IMR-90 (cell line): ENCODE data around the gene COL18A1.

Source experiments
- CTCF ChIP-seq: conservative IDR thresholded peaks from 2 replicates; pipeline ENCODE4 v1.5.1; 2012; ENCODE audit warnings: mild to moderate bottlenecking, low read depth, low read length, improper control_type of control experiment
- FOS ChIP-seq: fragments of 150-350 bp; IDR thresholded peaks from 2 replicates; pipeline ENCODE4 v1.6.1; 2016; ENCODE audit warnings: low read depth, low read length
- POLR2A ChIP-seq: IDR thresholded peaks from 2 replicates; pipeline ENCODE4 v1.6.1; 2012; ENCODE audit warnings: mild to moderate bottlenecking, low read depth, low read length
- RAD21 ChIP-seq: IDR thresholded peaks from 2 replicates; pipeline ENCODE4 v1.6.1; 2012; ENCODE audit warnings: low read length, improper control_type of control experiment
- RCOR1 ChIP-seq: IDR thresholded peaks from 2 replicates; pipeline ENCODE4 v1.6.1; 2012; ENCODE audit warnings: mild to moderate bottlenecking, low read length, improper control_type of control experiment; ENCODE audit not compliant: insufficient replicate concordance
- RFX5 ChIP-seq: IDR thresholded peaks from 2 replicates; pipeline ENCODE4 v1.8.0; 2012; ENCODE audit warnings: low read depth, mild to moderate bottlenecking, low read length, moderate library complexity
- USF2 ChIP-seq: fragments of 150-350 bp; IDR thresholded peaks from 2 replicates; pipeline ENCODE4 v1.6.1; 2017; ENCODE audit warnings: mild to moderate bottlenecking, antibody characterized with exemption, low read length, low read depth

GRCh38 chr21:45384656-45385548 is 20.1 kb upstream of the COL18A1 start:
- TF ChIP-seq USF2 (no peak), CTCF (no peak), POLR2A (no peak), RFX5 (no peak), RAD21 (no peak), FOS (no peak), RCOR1 (no peak)
